ENCODE data around the gene PRAME.

PRAME gene

DNA sequence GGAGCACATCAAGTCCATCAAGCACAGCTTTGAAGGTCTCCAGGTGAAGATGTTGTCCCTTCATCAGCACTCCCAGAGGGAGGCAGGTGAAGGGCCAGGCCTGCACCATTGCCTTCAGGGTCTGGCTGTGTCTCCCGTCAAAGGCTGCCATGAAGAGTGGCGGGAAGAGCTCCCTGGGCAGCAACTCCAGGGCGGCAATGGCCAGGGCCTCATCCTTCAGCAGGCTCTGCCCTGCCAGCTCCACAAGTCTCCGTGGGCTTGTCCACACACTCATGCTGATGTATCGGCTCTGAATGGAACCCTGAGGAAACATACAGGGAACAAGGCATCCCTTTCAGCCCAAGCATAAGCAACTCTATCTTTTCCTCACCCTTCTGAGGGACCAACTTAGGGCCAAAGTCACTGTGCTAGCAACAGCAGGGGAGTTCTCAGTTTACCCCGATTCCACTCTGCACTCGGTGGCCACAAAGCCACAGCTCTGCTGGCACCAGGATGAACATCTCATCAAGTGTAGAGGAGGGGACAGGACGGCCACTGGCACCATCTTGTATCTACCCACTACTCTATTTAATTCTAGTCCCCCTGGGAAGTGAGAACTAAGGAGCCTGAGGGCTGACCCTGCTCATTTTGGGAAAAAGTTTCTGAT lies 8.2 kb downstream of the PRAME start:
- Histone ChIP-seq H3K27ac (ENCODE audit: low read depth, low read length) (no peak overlapping the region), H3K9ac (ENCODE audit: low read depth in 1 of 2, low read length in 2 of 2) (no peak overlapping the region), H3K36me3 (ENCODE audit: control insufficient read depth in 1 of 2, insufficient read depth in 2 of 2, low read length in 2 of 2) (no peaks in the 10 kb centered on the region), H3K27me3 (ENCODE audit: control insufficient read depth in 1 of 2, insufficient read depth in 2 of 2, low read length in 2 of 2) (peaks cover 5 to 6% of the 10 kb centered on the region in 2 donors), H3K4me1 (ENCODE audit: control insufficient read depth in 1 of 2, insufficient read depth in 2 of 2, low read length in 2 of 2) (no peaks in the 10 kb centered on the region), H3K9me3 (ENCODE audit: control insufficient read depth in 1 of 2, low read length in 2 of 2) (no peaks in the 10 kb centered on the region), H3K4me3 (ENCODE audit: low read depth in 1 of 2, low read length in 2 of 2) (no peak overlapping the region)

DNA sequence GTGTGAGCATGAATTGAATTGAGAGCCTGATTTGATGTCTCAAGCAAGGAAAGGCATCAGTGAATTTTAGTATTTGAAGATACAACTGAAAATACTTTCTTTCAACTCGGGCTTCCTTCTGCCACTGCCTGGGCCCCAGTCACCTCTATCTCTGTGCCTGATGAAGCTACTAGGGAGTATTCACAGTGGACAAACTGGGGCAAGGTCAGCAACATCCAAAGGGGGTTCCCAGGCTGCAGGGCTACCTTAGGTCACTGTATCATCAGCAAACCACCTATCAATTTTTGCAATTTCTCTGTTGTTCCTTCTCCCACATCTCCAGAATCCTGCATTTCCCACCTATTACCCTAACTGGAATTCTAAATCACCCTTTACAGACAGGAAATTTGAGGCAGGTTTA lies 10.2 kb downstream of the PRAME start:
- Histone ChIP-seq H3K36me3 (ENCODE audit: control insufficient read depth in 1 of 2, insufficient read depth in 2 of 2, low read length in 2 of 2) (no peaks in the 10 kb centered on the region), H3K4me3 (ENCODE audit: low read depth in 1 of 2, low read length in 2 of 2) (no peak overlapping the region), H3K27me3 (ENCODE audit: control insufficient read depth in 1 of 2, insufficient read depth in 2 of 2, low read length in 2 of 2) (peaks cover 5 to 6% of the 10 kb centered on the region in 2 donors), H3K4me1 (ENCODE audit: control insufficient read depth in 1 of 2, insufficient read depth in 2 of 2, low read length in 2 of 2) (no peaks in the 10 kb centered on the region), H3K9me3 (ENCODE audit: control insufficient read depth in 1 of 2, low read length in 2 of 2) (no peaks in the 10 kb centered on the region), H3K9ac (ENCODE audit: low read depth in 1 of 2, low read length in 2 of 2) (no peak overlapping the region), H3K27ac (ENCODE audit: low read depth, low read length) (no peak overlapping the region)

DNA sequence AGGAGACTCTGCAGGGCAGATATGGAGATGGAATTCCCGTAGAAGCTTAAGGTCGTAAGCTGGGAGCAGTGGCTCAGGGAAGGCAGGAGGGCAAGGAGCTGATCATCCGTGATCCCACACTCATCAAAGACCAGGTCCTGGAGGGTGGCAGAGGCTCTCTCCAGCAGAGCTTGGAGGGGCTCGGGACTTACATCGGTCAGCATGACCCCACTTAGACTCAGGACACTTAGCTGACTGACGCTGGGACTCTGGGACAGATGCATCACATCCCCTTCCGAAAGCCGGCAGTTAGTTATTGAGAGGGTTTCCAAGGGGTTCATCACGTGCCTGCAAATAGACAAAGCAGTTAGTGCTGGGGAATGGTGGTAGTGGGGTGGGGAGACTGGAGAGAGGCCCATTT lies 10.7 kb downstream of the PRAME start:
- peaks cover 5 to 6% of the 10 kb centered on the region in 2 donors for H3K27me3 ChIP-seq (ENCODE audit: control insufficient read depth in 1 of 2, insufficient read depth in 2 of 2, low read length in 2 of 2)
- no peaks in the 10 kb centered on the region for H3K36me3 ChIP-seq (ENCODE audit: control insufficient read depth in 1 of 2, insufficient read depth in 2 of 2, low read length in 2 of 2)
- H3K4me1 ChIP-seq (ENCODE audit: control insufficient read depth in 1 of 2, insufficient read depth in 2 of 2, low read length in 2 of 2) = no peaks in the 10 kb centered on the region
- H3K4me3 ChIP-seq (ENCODE audit: low read depth in 1 of 2, low read length in 2 of 2) = no peak overlapping the region
- H3K9me3 ChIP-seq (ENCODE audit: control insufficient read depth in 1 of 2, low read length in 2 of 2) = no peaks in the 10 kb centered on the region
- no peak overlapping the region for H3K27ac ChIP-seq (ENCODE audit: low read depth, low read length)
- H3K9ac ChIP-seq (ENCODE audit: low read depth in 1 of 2, low read length in 2 of 2) = no peak overlapping the region

DNA sequence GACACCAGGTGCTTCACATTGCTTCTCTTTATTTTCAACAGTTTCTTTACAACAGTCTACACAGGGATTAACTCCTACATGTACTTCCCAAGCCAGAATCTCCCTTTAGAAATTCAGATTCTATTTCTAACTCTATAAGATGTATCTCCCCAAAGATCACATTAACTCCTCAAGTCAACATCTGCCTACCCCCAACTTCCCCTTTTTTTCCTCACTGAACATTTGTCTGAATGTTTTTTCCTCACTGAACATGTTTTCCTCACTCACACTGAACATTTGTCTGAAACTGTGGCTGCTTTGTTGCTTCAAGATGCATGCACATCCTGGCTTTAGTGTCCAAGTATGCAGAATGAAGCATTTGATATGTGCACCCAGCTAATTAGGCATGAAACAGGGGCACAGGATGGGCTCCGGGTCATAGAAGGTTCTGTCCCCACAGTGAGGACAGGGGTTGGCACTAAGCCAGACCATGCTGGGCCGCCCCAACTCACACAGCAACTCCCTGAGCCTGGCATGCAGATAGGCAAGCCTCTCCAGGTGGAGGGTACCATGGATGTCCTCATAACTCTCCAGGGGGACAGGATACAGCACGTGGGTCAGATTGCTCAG lies 11.3 kb downstream of the PRAME start:
- no peak overlapping the region for H3K27ac ChIP-seq (ENCODE audit: low read depth, low read length)
- no peak overlapping the region for H3K9ac ChIP-seq (ENCODE audit: low read depth in 1 of 2, low read length in 2 of 2)
- peaks cover 5 to 6% of the 10 kb centered on the region in 2 donors for H3K27me3 ChIP-seq (ENCODE audit: control insufficient read depth in 1 of 2, insufficient read depth in 2 of 2, low read length in 2 of 2)
- H3K9me3 ChIP-seq (ENCODE audit: control insufficient read depth in 1 of 2, low read length in 2 of 2) = no peaks in the 10 kb centered on the region
- H3K4me3 ChIP-seq (ENCODE audit: low read depth in 1 of 2, low read length in 2 of 2) = no peak overlapping the region
- no peaks in the 10 kb centered on the region for H3K36me3 ChIP-seq (ENCODE audit: control insufficient read depth in 1 of 2, insufficient read depth in 2 of 2, low read length in 2 of 2)
- H3K4me1 ChIP-seq (ENCODE audit: control insufficient read depth in 1 of 2, insufficient read depth in 2 of 2, low read length in 2 of 2) = no peaks in the 10 kb centered on the region

DNA sequence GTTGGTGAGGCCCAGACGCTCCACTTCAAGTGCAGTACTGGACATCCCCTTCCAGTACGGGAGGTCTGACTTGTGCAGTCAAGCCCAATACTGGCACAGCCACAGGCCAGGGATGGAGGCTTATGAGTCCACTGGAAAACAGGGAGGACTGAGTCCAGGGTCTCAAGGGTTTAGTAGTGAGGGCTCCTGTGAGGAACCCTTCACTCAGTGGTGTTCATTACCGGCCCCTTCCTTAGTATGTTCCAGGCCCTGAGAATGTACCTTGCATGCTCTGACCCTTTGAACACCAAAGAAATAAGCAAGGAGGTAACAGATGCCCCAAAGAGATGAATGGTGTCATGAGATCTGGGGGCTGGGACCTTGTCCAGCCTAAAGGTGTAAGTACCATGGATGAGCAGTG lies 11.8 kb downstream of the PRAME start:
- Histone ChIP-seq H3K27me3 (ENCODE audit: control insufficient read depth in 1 of 2, insufficient read depth in 2 of 2, low read length in 2 of 2) (peaks cover 5 to 6% of the 10 kb centered on the region in 2 donors), H3K4me3 (ENCODE audit: low read depth in 1 of 2, low read length in 2 of 2) (no peak overlapping the region), H3K9me3 (ENCODE audit: control insufficient read depth in 1 of 2, low read length in 2 of 2) (no peaks in the 10 kb centered on the region), H3K27ac (ENCODE audit: low read depth, low read length) (no peak overlapping the region), H3K4me1 (ENCODE audit: control insufficient read depth in 1 of 2, insufficient read depth in 2 of 2, low read length in 2 of 2) (no peaks in the 10 kb centered on the region), H3K36me3 (ENCODE audit: control insufficient read depth in 1 of 2, insufficient read depth in 2 of 2, low read length in 2 of 2) (no peaks in the 10 kb centered on the region), H3K9ac (ENCODE audit: low read depth in 1 of 2, low read length in 2 of 2) (no peak overlapping the region)

DNA sequence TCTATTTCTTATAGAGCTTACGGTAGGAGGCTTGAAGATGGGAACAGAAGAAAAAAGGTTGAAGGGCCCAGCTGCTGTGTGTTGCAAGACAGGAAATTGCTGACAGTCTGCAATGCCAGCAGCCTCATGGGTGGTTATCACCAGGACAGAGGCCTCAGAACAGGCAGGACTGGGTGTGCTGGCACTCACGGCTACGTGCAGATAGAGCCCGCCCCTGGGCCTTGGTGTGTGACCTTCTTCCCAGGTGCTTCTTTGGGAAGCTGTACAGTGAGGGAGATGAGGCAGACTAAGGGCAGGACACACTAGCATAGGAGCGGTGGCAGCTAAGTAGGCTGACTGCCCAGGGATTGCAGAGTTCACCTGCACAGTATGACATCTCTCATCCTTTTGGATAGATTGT lies 12.6 kb downstream of the PRAME start:
- Histone ChIP-seq H3K4me3 (ENCODE audit: low read depth in 1 of 2, low read length in 2 of 2) (no peak overlapping the region), H3K9ac (ENCODE audit: low read depth in 1 of 2, low read length in 2 of 2) (no peak overlapping the region), H3K9me3 (ENCODE audit: control insufficient read depth in 1 of 2, low read length in 2 of 2) (no peaks in the 10 kb centered on the region), H3K27ac (ENCODE audit: low read depth, low read length) (no peak overlapping the region), H3K4me1 (ENCODE audit: control insufficient read depth in 1 of 2, insufficient read depth in 2 of 2, low read length in 2 of 2) (no peaks in the 10 kb centered on the region), H3K36me3 (ENCODE audit: control insufficient read depth in 1 of 2, insufficient read depth in 2 of 2, low read length in 2 of 2) (no peaks in the 10 kb centered on the region), H3K27me3 (ENCODE audit: control insufficient read depth in 1 of 2, insufficient read depth in 2 of 2, low read length in 2 of 2) (peaks cover 5 to 6% of the 10 kb centered on the region in 2 donors)

DNA sequence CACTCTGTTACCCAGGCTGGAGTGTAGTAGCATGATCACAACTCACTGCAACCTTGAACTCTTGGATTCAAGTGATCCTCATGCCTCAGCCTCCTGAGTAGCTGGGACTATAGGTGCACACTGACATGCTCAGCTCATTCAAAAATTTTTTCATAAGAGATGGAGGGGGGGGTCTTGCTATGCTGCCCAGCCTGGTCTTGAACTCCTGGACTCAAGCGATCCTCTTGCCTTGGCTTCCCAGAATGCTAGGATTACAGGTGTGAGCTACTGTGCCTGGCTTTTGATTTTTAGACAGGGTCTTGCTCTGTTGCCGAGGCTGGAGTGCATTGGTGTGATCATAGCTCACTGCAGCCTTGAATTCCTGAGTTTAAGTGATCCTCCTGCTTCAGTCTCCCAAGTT lies 14.0 kb downstream of the PRAME start:
- no peak overlapping the region for H3K4me3 ChIP-seq (ENCODE audit: low read depth in 1 of 2, low read length in 2 of 2)
- no peaks in the 10 kb centered on the region for H3K4me1 ChIP-seq (ENCODE audit: control insufficient read depth in 1 of 2, insufficient read depth in 2 of 2, low read length in 2 of 2)
- H3K27me3 ChIP-seq (ENCODE audit: control insufficient read depth in 1 of 2, insufficient read depth in 2 of 2, low read length in 2 of 2) = peaks cover 5 to 6% of the 10 kb centered on the region in 2 donors
- H3K36me3 ChIP-seq (ENCODE audit: control insufficient read depth in 1 of 2, insufficient read depth in 2 of 2, low read length in 2 of 2) = no peaks in the 10 kb centered on the region
- no peak overlapping the region for H3K27ac ChIP-seq (ENCODE audit: low read depth, low read length)
- H3K9me3 ChIP-seq (ENCODE audit: control insufficient read depth in 1 of 2, low read length in 2 of 2) = no peaks in the 10 kb centered on the region
- no peak overlapping the region for H3K9ac ChIP-seq (ENCODE audit: low read depth in 1 of 2, low read length in 2 of 2)

DNA sequence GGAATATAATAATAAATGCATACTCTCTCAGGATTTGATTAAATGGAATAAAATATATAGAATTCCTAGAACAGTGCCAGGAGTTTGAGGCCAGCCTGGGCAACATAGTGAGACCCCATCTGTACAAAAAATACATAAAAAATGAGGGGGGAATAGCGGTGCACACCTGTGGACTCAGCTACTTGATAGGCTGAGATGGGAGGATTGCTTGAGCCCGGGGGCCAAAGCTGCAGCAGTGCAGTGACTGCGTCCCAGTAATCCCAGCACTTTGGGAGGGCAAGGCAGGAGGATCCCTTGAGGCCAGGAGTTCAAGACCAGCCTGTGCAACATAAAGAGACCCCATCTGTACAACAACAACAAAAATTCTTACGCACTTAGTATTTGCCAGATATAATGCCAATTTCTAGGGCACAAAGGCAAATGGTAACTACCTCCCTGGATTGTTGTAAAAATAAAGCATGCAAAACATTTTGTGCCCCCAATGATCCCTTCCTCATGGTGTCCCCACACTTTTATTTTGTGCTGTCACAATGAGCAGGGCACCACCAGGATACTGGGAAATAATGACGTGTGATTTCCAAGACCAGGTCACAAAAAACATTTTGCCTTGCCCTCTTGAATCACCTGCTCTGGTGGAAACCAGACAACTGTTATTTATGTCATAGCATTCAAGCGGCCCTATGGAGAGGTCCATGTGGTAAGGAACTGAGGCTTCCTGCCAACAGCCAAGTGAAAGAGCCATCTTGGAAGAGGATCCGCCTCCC lies 20.7 kb downstream of the PRAME start:
- Histone ChIP-seq H3K9me3 (ENCODE audit: control insufficient read depth in 1 of 2, low read length in 2 of 2) (no peaks in the 10 kb centered on the region), H3K27me3 (ENCODE audit: control insufficient read depth in 1 of 2, insufficient read depth in 2 of 2, low read length in 2 of 2) (no peaks in the 10 kb centered on the region), H3K36me3 (ENCODE audit: control insufficient read depth in 1 of 2, insufficient read depth in 2 of 2, low read length in 2 of 2) (no peaks in the 10 kb centered on the region), H3K27ac (ENCODE audit: low read depth, low read length) (no peak overlapping the region), H3K4me3 (ENCODE audit: low read depth in 1 of 2, low read length in 2 of 2) (no peak overlapping the region), H3K4me1 (ENCODE audit: control insufficient read depth in 1 of 2, insufficient read depth in 2 of 2, low read length in 2 of 2) (no peaks in the 10 kb centered on the region), H3K9ac (ENCODE audit: low read depth in 1 of 2, low read length in 2 of 2) (no peak overlapping the region)

DNA sequence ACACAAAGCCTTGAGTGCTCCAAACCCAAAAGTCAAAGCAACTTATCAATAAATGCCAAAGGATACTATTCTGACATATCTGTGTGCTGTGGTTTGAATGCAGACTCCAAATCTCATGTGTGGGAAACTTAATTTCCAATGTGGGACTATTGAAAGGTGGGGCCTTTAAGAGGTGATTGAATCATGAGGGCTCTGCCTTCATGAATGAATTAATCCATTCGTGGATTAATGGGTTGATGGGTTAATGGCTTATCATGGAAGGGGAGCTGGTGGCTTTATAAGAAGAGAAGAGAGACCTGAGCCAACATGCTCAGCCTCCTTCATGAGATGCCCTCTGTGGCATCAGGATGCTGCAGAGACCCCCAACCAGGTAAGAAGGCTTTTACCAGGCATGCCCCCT lies 22.1 kb downstream of the PRAME start:
- H3K27ac ChIP-seq (ENCODE audit: low read depth, low read length) = no peak overlapping the region
- no peak overlapping the region for H3K9ac ChIP-seq (ENCODE audit: low read depth in 1 of 2, low read length in 2 of 2)
- H3K4me1 ChIP-seq (ENCODE audit: control insufficient read depth in 1 of 2, insufficient read depth in 2 of 2, low read length in 2 of 2) = no peaks in the 10 kb centered on the region
- H3K9me3 ChIP-seq (ENCODE audit: control insufficient read depth in 1 of 2, low read length in 2 of 2) = no peaks in the 10 kb centered on the region
- no peaks in the 10 kb centered on the region for H3K27me3 ChIP-seq (ENCODE audit: control insufficient read depth in 1 of 2, insufficient read depth in 2 of 2, low read length in 2 of 2)
- no peaks in the 10 kb centered on the region for H3K36me3 ChIP-seq (ENCODE audit: control insufficient read depth in 1 of 2, insufficient read depth in 2 of 2, low read length in 2 of 2)
- H3K4me3 ChIP-seq (ENCODE audit: low read depth in 1 of 2, low read length in 2 of 2) = no peak overlapping the region

DNA sequence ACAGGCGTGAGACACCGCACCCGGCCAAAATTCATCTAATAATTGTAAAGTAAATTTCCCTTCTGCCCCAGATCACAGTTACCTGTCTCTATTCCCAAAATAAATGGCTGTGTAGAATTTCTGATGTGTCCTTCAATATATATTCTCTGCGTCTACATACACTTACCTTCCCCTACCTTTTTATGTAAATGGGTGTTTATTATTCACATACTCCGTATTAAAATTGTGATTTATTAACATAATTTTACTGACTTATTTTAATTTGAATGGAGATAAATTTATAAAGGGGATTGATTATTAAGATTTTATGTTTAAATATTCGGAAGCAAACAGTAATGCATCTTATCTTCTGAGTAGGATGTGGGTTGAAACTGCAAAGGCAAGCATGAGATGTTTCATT lies 22.6 kb downstream of the PRAME start:
- Histone ChIP-seq H3K9me3 (ENCODE audit: control insufficient read depth in 1 of 2, low read length in 2 of 2) (no peaks in the 10 kb centered on the region), H3K4me3 (ENCODE audit: low read depth in 1 of 2, low read length in 2 of 2) (no peak overlapping the region), H3K27ac (ENCODE audit: low read depth, low read length) (no peak overlapping the region), H3K9ac (ENCODE audit: low read depth in 1 of 2, low read length in 2 of 2) (no peak overlapping the region), H3K27me3 (ENCODE audit: control insufficient read depth in 1 of 2, insufficient read depth in 2 of 2, low read length in 2 of 2) (no peaks in the 10 kb centered on the region), H3K36me3 (ENCODE audit: control insufficient read depth in 1 of 2, insufficient read depth in 2 of 2, low read length in 2 of 2) (no peaks in the 10 kb centered on the region), H3K4me1 (ENCODE audit: control insufficient read depth in 1 of 2, insufficient read depth in 2 of 2, low read length in 2 of 2) (no peaks in the 10 kb centered on the region)
